GM18517 (cell line): ENCODE results near the gene PKD2L1.

ENCODE experiments used
- ATAC-seq: cut with Tn5 transposase; IDR thresholded peaks from one replicate; pipeline ENCODE4 v1.9.1; 2021; ENCODE audit warnings: mild to moderate bottlenecking, moderate library complexity; ENCODE audit not compliant: unreplicated experiment

The PKD2L1 gene

DNA sequence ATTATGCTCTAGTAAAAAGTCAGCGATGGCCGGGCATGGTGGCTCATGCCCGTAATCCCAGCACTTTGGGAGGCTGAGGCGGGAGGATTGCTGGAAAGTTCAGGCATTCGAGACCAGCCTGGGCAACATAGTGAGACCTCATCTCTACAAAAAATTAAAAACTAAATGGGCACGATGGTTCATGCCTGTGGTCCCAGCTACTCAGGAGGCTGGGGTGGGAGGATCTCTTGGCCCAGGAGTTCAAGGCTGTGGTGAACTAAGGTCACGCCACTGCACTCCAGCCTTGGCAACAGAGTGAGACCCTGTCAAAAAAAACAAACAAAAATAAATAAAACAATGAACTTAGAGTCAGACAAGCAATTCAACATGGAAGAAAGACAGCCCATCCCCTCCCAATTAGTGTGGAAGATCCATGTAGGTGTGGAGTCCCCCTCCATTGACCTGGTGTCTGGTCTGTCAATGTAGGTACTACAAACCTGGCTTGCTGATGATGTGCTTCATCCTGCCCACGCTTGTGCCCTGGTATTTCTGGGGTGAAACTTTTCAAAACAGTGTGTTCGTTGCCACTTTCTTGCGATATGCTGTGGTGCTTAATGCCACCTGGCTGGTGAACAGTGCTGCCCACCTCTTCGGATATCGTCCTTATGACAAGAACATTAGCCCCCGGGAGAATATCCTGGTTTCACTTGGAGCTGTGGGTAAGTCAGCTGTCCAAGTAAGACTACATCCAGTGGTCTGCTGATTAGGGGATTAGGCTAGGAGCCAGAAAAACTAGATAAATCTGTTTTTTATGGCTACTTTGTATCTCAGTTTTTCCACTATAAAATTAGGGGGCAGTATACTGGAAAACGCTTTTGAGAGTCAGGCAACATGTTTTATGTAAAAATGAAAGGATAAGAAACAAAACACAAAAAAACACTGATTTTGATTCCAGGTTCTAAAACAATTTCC, 26.3 kb upstream of the PKD2L1 start:
- no peak for ATAC-seq

- ATAC-seq: no peak
Observed at GRCh38 chr10:100355086-100355485, 25.1 kb upstream of the PKD2L1 start.

GRCh38 chr10:100353770-100354485, 23.9 kb upstream of the PKD2L1 start:
- no peak for ATAC-seq

- no peak for ATAC-seq
Observed at GRCh38 chr10:100350914-100351485, 21.0 kb upstream of the PKD2L1 start.

GRCh38 chr10:100349672-100350071, 19.6 kb upstream of the PKD2L1 start:
- ATAC-seq: no peak

- no peak for ATAC-seq
Observed at GRCh38 chr10:100349087-100349486, 19.1 kb upstream of the PKD2L1 start.

GRCh38 chr10:100348389-100348927, 18.4 kb upstream of the PKD2L1 start:
- ATAC-seq: no peak

DNA sequence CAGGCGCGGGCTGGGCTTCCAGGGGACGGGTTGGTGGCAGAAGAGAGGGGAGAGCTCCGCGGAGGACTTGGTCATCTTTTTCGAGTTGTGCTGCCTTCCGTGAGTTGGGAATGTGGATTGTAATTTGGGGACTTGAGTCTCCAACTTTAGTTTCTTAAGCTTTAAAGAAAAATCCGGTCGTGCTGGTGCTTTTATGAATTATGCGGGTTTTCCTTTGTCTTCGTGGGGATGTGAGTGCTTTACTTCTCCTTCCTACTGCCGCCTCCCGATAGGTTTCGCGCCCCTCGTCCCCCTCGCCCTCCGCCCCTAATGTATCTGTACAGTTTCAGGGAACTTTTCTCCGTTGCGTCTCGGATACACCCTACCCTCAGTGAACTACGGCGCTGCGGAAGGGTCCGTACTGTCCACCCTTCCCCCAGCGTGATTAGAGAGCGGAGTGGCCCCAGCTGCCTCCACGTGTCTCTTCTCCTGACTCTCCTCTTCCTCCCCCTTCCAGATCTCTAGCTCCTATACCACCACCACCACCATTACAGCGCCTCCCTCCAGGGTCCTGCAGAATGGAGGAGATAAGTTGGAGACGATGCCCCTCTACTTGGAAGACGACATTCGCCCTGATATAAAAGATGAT, 17.7 kb upstream of the PKD2L1 start:
- ATAC-seq: no peak

GRCh38 chr10:100346765-100347567, 16.9 kb upstream of the PKD2L1 start, which contains the start of gene SCD:
Gene SCD (plus strand): TSS chr10:100347233. CDS start chr10:100347505, 272 bp downstream.
- ATAC-seq: peak; percentile 93

DNA sequence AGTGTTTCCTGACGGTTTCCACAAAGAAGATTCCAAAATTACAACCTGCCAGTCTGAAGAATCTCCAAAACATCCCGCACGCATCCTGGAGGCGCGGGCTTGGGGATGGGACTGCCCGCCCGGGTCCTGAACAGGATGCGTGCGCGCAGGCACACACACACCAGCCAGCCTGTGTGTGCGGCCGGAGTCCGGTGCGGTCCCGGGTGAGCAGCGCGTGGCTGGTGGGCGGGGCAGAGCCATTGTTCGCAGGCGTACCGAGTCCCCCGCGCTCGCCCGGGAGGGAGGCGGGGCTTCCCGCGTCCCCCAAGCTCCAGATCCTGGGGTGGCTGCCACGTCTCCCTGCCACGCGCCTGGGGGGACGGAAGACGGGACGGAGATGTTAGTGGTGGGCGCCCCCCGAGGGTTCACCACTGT, 16.3 kb upstream of the PKD2L1 start:
- peak; percentile 36 for ATAC-seq

- ATAC-seq: no peak
Observed at GRCh38 chr10:100345570-100346330, 15.7 kb upstream of the PKD2L1 start.

DNA sequence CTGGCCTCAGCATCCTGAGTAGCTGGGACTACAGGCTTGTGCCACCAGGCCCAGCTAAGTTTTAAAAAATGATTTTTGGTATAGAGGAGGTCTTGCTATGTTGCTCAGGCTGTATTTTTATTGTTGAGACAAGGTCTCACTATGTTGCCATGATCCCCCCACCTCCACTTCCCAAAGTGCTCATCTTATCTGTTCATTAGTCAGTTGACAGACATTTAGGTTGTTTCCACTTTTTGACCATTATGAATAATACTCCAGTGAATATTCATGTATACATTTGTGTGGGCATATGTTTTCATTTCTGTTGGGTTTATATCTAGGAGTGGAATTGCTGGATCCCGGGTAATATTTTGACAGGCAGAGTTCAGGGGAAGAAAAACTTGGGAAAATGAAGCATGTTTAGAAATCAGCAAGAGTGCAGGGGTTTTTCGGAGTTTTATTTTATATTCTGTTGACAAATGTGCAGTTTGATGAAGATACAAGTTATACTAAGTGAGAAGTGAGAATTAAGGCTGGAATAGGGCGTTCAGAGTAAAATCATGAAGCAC, 14.3 kb upstream of the PKD2L1 start:
- ATAC-seq: no peak

- no peak for ATAC-seq
Observed at GRCh38 chr10:100342627-100342972, 12.6 kb upstream of the PKD2L1 start.

DNA sequence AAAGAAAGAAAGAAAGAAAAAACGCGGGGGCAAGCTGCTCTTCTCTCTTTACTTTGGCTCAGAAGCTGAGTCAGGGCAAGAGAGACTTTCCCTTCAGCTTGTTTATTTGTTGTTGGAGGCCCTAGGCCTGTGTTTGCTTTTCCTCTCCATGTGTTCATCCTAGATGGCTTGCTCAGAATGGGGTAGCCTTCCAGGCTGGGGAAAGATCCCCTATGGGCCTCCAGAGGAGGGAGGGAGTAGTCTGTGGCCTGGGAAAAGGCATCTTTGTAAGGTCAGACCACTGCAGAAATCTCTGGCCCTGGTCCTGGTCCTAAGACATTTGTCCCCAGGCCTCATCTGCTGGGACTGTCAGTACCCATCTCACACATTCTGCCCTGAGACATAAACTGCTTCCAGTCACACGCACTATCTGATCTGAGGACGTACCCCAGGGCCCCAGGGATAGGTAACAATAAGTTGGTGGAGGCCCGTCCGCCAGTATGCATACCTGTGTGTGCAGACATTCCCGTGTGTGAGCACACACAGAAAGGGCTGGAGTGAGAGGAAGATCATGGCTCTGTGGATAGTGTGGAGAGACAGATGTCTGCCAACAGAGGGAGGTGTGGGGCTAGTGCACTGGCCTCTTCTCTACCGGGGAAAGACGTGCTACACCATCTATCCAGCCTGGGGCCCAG, 12.1 kb upstream of the PKD2L1 start:
- ATAC-seq: no peak

- no peak for ATAC-seq
Observed at GRCh38 chr10:100340948-100341847, 11.2 kb upstream of the PKD2L1 start.

GRCh38 chr10:100339236-100339635, 9.2 kb upstream of the PKD2L1 start:
- ATAC-seq: peak; percentile 55

DNA sequence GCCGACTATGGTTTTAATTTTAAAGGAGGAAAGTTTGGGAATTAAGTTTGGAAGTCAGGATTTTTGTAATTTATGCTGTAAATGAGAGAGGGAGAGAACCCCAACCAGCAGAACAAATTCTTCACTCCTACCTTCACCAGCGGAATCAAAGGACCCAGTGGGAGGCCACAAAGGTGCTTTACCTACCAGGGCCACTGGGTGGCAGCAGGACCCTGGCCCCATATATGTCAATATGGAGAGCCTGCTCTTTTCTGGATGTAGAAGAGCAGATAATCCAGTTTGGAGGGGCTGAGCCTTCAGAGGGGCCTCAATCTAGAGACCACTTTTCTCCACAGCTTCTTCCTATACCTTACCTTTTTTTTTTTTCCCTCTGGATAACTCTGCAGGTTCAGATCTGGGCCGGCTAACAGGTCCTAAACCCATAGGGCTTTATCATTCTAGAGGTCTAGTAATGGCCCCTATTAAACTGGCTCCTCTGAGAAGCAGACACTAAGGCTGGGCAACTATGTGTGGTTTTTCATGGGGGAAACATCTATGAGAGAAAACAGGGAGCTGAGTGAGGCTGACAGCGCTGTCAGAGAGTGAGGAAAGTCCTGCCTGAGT, 8.5 kb upstream of the PKD2L1 start:
- peak; percentile 57 for ATAC-seq
